Calu3 (cell line): ENCODE results near the gene C1QA. TPM values are rescaled to one million over a fixed set of nuclear protein-coding genes. Genes with fewer than 3 reads are reported as not detected.

ENCODE experiments used
- BruUV-seq: library from RNA; stranded (reverse); fragments of 400-500 nt; replicated peaks from 2 replicates; lab custom pipeline; 2021; lab: Mats Ljungman, UMichigan
- CTCF ChIA-PET: fragments of 300-600 bp; sonication (Branson Sonifier 250); formaldehyde crosslinking; loops from one replicate; lab custom pipeline; 2022; ENCODE audit warnings: antibody characterized with exemption; lab: Charles Lee
- DNase-seq: peaks from one replicate; pipeline ENCODE4 v3.0.0; 2022
- H3K27ac Mint-ChIP-seq: one replicate; pipeline ENCODE4 v1.8.0; 2022; ENCODE audit warnings: mixed read lengths; ENCODE audit not compliant: unreplicated experiment
- H3K27me3 Mint-ChIP-seq: one replicate; pipeline ENCODE4 v1.8.0; 2022; ENCODE audit warnings: mixed read lengths; ENCODE audit not compliant: unreplicated experiment
- H3K36me3 Mint-ChIP-seq: one replicate; pipeline ENCODE4 v1.8.0; 2022; ENCODE audit warnings: mild to moderate bottlenecking, moderate library complexity, mixed read lengths; ENCODE audit not compliant: insufficient read depth, unreplicated experiment
- H3K4me1 Mint-ChIP-seq: one replicate; pipeline ENCODE4 v1.8.0; 2022; ENCODE audit warnings: mild to moderate bottlenecking, low read depth, mixed read lengths; ENCODE audit not compliant: unreplicated experiment
- H3K4me3 Mint-ChIP-seq: one replicate; pipeline ENCODE4 v1.8.0; 2022; ENCODE audit warnings: mild to moderate bottlenecking, low read depth, moderate library complexity, mixed read lengths; ENCODE audit not compliant: unreplicated experiment
- H3K9me3 Mint-ChIP-seq: one replicate; pipeline ENCODE4 v1.8.0; 2022; ENCODE audit warnings: low read depth, mixed read lengths; ENCODE audit not compliant: unreplicated experiment
- CTCF ChIP-seq: fragments of 200-600 bp; IDR thresholded peaks from one replicate; pipeline ENCODE4 v1.8.0; 2022; ENCODE audit warnings: antibody characterized with exemption; ENCODE audit not compliant: unreplicated experiment
- intact Hi-C: fragments of 100-400 bp; cut with micrococcal nuclease; formaldehyde crosslinking; loops from one replicate; pipeline ENCODE4 v1.10.0; 2022; ENCODE audit not compliant: unreplicated experiment
- total RNA-seq: library from RNA; stranded (reverse); gene quantifications from 2 replicates; pipeline ENCODE4 v1.2.3, GENCODE V29; 2022

C1QA gene
- total RNA-seq, 1 experiment from 2014 or later: not detected

DNA sequence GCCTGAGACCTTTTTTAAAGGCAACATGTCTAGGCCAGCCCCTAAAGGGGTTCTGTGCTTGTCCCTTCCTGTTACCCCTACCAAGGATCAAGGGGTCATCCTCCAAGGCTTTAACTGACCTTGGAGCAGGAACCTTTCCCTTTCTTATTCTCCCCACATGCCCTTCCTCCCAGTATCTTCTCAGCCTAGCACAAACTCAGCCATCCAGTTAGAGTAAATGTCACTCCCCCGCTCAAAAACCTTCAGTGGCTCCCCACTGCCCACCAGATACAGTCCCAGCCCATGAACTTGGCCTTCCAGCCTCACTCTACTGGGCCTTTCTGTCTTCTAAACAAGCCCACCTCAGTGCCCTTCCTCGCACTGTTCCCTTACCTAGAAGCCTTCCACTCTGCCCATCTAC lies 25.5 kb downstream of the C1QA start:
- Mint-ChIP-seq H3K27me3 (peaks cover 89% of the 10 kb centered on the region), H3K27ac (no peak overlapping the region), H3K9me3 (no peaks in the 10 kb centered on the region), H3K4me1 (no peaks in the 10 kb centered on the region), H3K4me3 (no peak overlapping the region), H3K36me3 (no peaks in the 10 kb centered on the region)
- intact Hi-C loops: no loop called here
- CTCF ChIA-PET: no interaction called here
- DNase-seq: no peak
- TF ChIP-seq CTCF: no peak
- BruUV-seq: no TSS peak

- no peak for TF ChIP-seq CTCF
- Mint-ChIP-seq H3K27me3 (peaks cover 89% of the 10 kb centered on the region), H3K4me3 (no peak overlapping the region), H3K27ac (no peak overlapping the region), H3K4me1 (no peaks in the 10 kb centered on the region), H3K9me3 (no peaks in the 10 kb centered on the region), H3K36me3 (no peaks in the 10 kb centered on the region)
- intact Hi-C loops: no loop called here
- peak; percentile 6 for DNase-seq
- CTCF ChIA-PET: no interaction called here
- BruUV-seq: no TSS peak
Observed at GRCh38 chr1:22662318-22662717, 25.9 kb downstream of the C1QA start.

DNA sequence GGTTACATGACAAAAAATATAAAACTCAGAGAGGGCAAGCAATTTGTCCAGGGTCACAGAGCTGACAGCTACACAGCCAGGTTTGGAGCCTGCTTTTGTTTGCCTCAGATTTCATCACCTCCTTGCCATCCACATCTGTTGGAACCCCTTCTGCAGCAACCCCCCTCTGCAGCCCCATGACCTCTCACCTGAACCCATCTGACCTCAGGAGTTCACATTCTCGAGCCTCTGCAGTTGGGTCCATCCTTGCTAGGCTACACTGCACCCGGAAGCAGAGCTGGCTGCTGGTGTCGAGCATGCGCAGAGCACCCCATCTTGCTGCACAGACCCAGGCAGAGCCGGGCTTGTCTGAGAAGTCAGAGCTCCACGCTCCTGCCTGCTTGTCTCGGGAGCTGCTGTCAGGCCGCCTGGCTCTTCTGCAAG lies 26.6 kb downstream of the C1QA start:
- TF ChIP-seq CTCF: no peak
- intact Hi-C loops: no loop called here
- no TSS peak for BruUV-seq
- H3K4me1 Mint-ChIP-seq: no peaks in the 10 kb centered on the region
- no peak overlapping the region for H3K27ac Mint-ChIP-seq
- CTCF ChIA-PET: no interaction called here
- no peak overlapping the region for H3K4me3 Mint-ChIP-seq
- H3K27me3 Mint-ChIP-seq: peaks cover 89% of the 10 kb centered on the region
- H3K9me3 Mint-ChIP-seq: no peaks in the 10 kb centered on the region
- no peaks in the 10 kb centered on the region for H3K36me3 Mint-ChIP-seq
- DNase-seq: no peak

- H3K27me3 Mint-ChIP-seq: peaks cover 88% of the 10 kb centered on the region
- CTCF ChIA-PET: interaction anchor here (1.0 kb wide), 1 partner anchor 265 kb away, joined by 3 read pairs; no protein-coding TSS in a partner anchor
- DNase-seq: peak; percentile 49
- H3K9me3 Mint-ChIP-seq: no peaks in the 10 kb centered on the region
- no peaks in the 10 kb centered on the region for H3K4me1 Mint-ChIP-seq
- peak; percentile 44 for TF ChIP-seq CTCF
- no TSS peak for BruUV-seq
- H3K27ac Mint-ChIP-seq: no peak overlapping the region
- H3K36me3 Mint-ChIP-seq: no peaks in the 10 kb centered on the region
- no peak overlapping the region for H3K4me3 Mint-ChIP-seq
- intact Hi-C loops: no loop called here
Observed at GRCh38 chr1:22665752-22666151, 29.3 kb downstream of the C1QA start.
